ENCODE results near the gene CFAP61. TPM values are rescaled to one million over a fixed set of nuclear protein-coding genes. Genes with fewer than 3 reads are reported as not detected.

CFAP61 gene
- total and polyA plus RNA-seq, 5 donors from 2014 or later, result not detected

- Mint-ChIP-seq H3K4me3 (peak overlapping the region in 2 of 4 donors; percentile 78 to 87), H3K27ac (peak overlapping the region in 2 of 3 donors; percentile 51 to 90), H3K27me3 (peaks cover 8% of the 10 kb centered on the region), H3K4me1 (peaks cover 0 to 9% (median 6%) of the 10 kb centered on the region in 4 donors), H3K36me3 (no peaks in the 10 kb centered on the region), H3K9me3 (no peaks in the 10 kb centered on the region)
- H3K27me3 ChIP-seq (ENCODE audit: control insufficient read depth, insufficient read depth, low read length), result peaks cover 9% of the 10 kb centered on the region
- no peaks in the 10 kb centered on the region for H3K4me1 ChIP-seq (ENCODE audit: control insufficient read depth, insufficient read depth, low read length, poor library complexity, severe bottlenecking)
- ATAC-seq (ENCODE audit: low read depth in 2 of 2) (peak; percentile 34 to 77), DNase-seq (peak in 2 of 3 donors; percentile 22 to 44)
- H3K36me3 ChIP-seq (ENCODE audit: control insufficient read depth, insufficient read depth, low read length), result no peaks in the 10 kb centered on the region
- H3K4me3 ChIP-seq (ENCODE audit: low read depth, low read length), result peak overlapping the region; percentile 43
- H3K9me3 ChIP-seq (ENCODE audit: control insufficient read depth in 2 of 2, low read length in 2 of 2), result no peaks in the 10 kb centered on the region
- H3K27ac ChIP-seq (ENCODE audit: insufficient read depth, low read length, poor library complexity, severe bottlenecking), result no peak overlapping the region
These were observed 31.5 kb downstream of the CFAP61 start for GRCh38 chr20:20083807-20084206.

- Histone ChIP-seq H3K9me3 (ENCODE audit: control insufficient read depth in 2 of 2, low read length in 2 of 2) (no peaks in the 10 kb centered on the region), H3K36me3 (ENCODE audit: control insufficient read depth, insufficient read depth, low read length) (no peaks in the 10 kb centered on the region), H3K27ac (ENCODE audit: insufficient read depth, low read length, poor library complexity, severe bottlenecking) (no peak overlapping the region), H3K4me3 (ENCODE audit: low read depth, low read length) (peak overlapping the region; percentile 43), H3K27me3 (ENCODE audit: control insufficient read depth, insufficient read depth, low read length) (peaks cover 4% of the 10 kb centered on the region), H3K4me1 (ENCODE audit: control insufficient read depth, insufficient read depth, low read length, poor library complexity, severe bottlenecking) (no peaks in the 10 kb centered on the region)
- Mint-ChIP-seq H3K27me3 (peaks cover 4% of the 10 kb centered on the region), H3K4me1 (peaks cover 0 to 9% (median 6%) of the 10 kb centered on the region in 4 donors), H3K9me3 (no peaks in the 10 kb centered on the region), H3K36me3 (no peaks in the 10 kb centered on the region), H3K4me3 (peak overlapping the region in 2 of 4 donors; percentile 78 to 87), H3K27ac (peak overlapping the region in 2 of 3 donors; percentile 51 to 90)
- DNase-seq (no peak), ATAC-seq (ENCODE audit: low read depth in 2 of 2) (no peak)
These were observed 32.0 kb downstream of the CFAP61 start for GRCh38 chr20:20084296-20084752.

GRCh38 chr20:20085071-20085470, 32.7 kb downstream of the CFAP61 start:
- H3K27me3 ChIP-seq (ENCODE audit: control insufficient read depth, insufficient read depth, low read length), result peaks cover 3% of the 10 kb centered on the region
- H3K4me1 ChIP-seq (ENCODE audit: control insufficient read depth, insufficient read depth, low read length, poor library complexity, severe bottlenecking), result no peaks in the 10 kb centered on the region
- Mint-ChIP-seq H3K4me1 (peaks cover 0 to 9% (median 6%) of the 10 kb centered on the region in 4 donors), H3K27me3 (peaks cover 4% of the 10 kb centered on the region), H3K27ac (no peak overlapping the region), H3K36me3 (no peaks in the 10 kb centered on the region), H3K9me3 (no peaks in the 10 kb centered on the region), H3K4me3 (no peak overlapping the region)
- H3K27ac ChIP-seq (ENCODE audit: insufficient read depth, low read length, poor library complexity, severe bottlenecking), result no peak overlapping the region
- ATAC-seq (ENCODE audit: low read depth in 2 of 2) (no peak), DNase-seq (no peak)
- H3K36me3 ChIP-seq (ENCODE audit: control insufficient read depth, insufficient read depth, low read length), result no peaks in the 10 kb centered on the region
- H3K4me3 ChIP-seq (ENCODE audit: low read depth, low read length), result no peak overlapping the region
- H3K9me3 ChIP-seq (ENCODE audit: control insufficient read depth in 2 of 2, low read length in 2 of 2), result no peaks in the 10 kb centered on the region

- Histone ChIP-seq H3K36me3 (ENCODE audit: control insufficient read depth, insufficient read depth, low read length) (no peaks in the 10 kb centered on the region), H3K4me3 (ENCODE audit: low read depth, low read length) (no peak overlapping the region), H3K27ac (ENCODE audit: insufficient read depth, low read length, poor library complexity, severe bottlenecking) (no peak overlapping the region), H3K9me3 (ENCODE audit: control insufficient read depth in 2 of 2, low read length in 2 of 2) (no peaks in the 10 kb centered on the region), H3K4me1 (ENCODE audit: control insufficient read depth, insufficient read depth, low read length, poor library complexity, severe bottlenecking) (no peaks in the 10 kb centered on the region), H3K27me3 (ENCODE audit: control insufficient read depth, insufficient read depth, low read length) (peaks cover 3% of the 10 kb centered on the region)
- Mint-ChIP-seq H3K4me3 (no peak overlapping the region), H3K27me3 (peaks cover 4% of the 10 kb centered on the region), H3K9me3 (no peaks in the 10 kb centered on the region), H3K36me3 (no peaks in the 10 kb centered on the region), H3K4me1 (peaks cover 0 to 9% (median 6%) of the 10 kb centered on the region in 4 donors), H3K27ac (no peak overlapping the region)
- no peak for ATAC-seq (ENCODE audit: low read depth in 2 of 2)
- DNase-seq, result no peak
These were observed 33.5 kb downstream of the CFAP61 start for GRCh38 chr20:20085812-20086211.

GRCh38 chr20:20089018-20089417, 36.7 kb downstream of the CFAP61 start:
- ATAC-seq (ENCODE audit: low read depth in 2 of 2), result no peak
- Mint-ChIP-seq H3K27ac (no peak overlapping the region), H3K27me3 (peaks cover 4% of the 10 kb centered on the region), H3K36me3 (no peaks in the 10 kb centered on the region), H3K9me3 (no peaks in the 10 kb centered on the region), H3K4me1 (peaks cover 0 to 6% (median 3%) of the 10 kb centered on the region in 4 donors), H3K4me3 (no peak overlapping the region)
- Histone ChIP-seq H3K36me3 (ENCODE audit: control insufficient read depth, insufficient read depth, low read length) (no peaks in the 10 kb centered on the region), H3K9me3 (ENCODE audit: control insufficient read depth in 2 of 2, low read length in 2 of 2) (no peaks in the 10 kb centered on the region), H3K27me3 (ENCODE audit: control insufficient read depth, insufficient read depth, low read length) (no peaks in the 10 kb centered on the region), H3K27ac (ENCODE audit: insufficient read depth, low read length, poor library complexity, severe bottlenecking) (no peak overlapping the region), H3K4me3 (ENCODE audit: low read depth, low read length) (no peak overlapping the region), H3K4me1 (ENCODE audit: control insufficient read depth, insufficient read depth, low read length, poor library complexity, severe bottlenecking) (no peaks in the 10 kb centered on the region)
- no peak for DNase-seq

GRCh38 chr20:20089939-20090338, 37.6 kb downstream of the CFAP61 start:
- Histone ChIP-seq H3K36me3 (ENCODE audit: control insufficient read depth, insufficient read depth, low read length) (no peaks in the 10 kb centered on the region), H3K4me3 (ENCODE audit: low read depth, low read length) (no peak overlapping the region), H3K9me3 (ENCODE audit: control insufficient read depth in 2 of 2, low read length in 2 of 2) (no peaks in the 10 kb centered on the region), H3K4me1 (ENCODE audit: control insufficient read depth, insufficient read depth, low read length, poor library complexity, severe bottlenecking) (no peaks in the 10 kb centered on the region), H3K27ac (ENCODE audit: insufficient read depth, low read length, poor library complexity, severe bottlenecking) (no peak overlapping the region), H3K27me3 (ENCODE audit: control insufficient read depth, insufficient read depth, low read length) (no peaks in the 10 kb centered on the region)
- ATAC-seq (ENCODE audit: low read depth in 2 of 2) (no peak), DNase-seq (no peak)
- H3K36me3 Mint-ChIP-seq, result no peaks in the 10 kb centered on the region
- peaks cover 4% of the 10 kb centered on the region for H3K27me3 Mint-ChIP-seq
- H3K27ac Mint-ChIP-seq, result no peak overlapping the region
- H3K4me1 Mint-ChIP-seq, result no peaks in the 10 kb centered on the region
- no peak overlapping the region for H3K4me3 Mint-ChIP-seq
- H3K9me3 Mint-ChIP-seq, result no peaks in the 10 kb centered on the region

GRCh38 chr20:20092827-20093226, 40.5 kb downstream of the CFAP61 start:
- Histone ChIP-seq H3K27ac (ENCODE audit: insufficient read depth, low read length, poor library complexity, severe bottlenecking) (no peak overlapping the region), H3K9me3 (ENCODE audit: control insufficient read depth in 2 of 2, low read length in 2 of 2) (no peaks in the 10 kb centered on the region), H3K27me3 (ENCODE audit: control insufficient read depth, insufficient read depth, low read length) (no peaks in the 10 kb centered on the region), H3K36me3 (ENCODE audit: control insufficient read depth, insufficient read depth, low read length) (no peaks in the 10 kb centered on the region), H3K4me1 (ENCODE audit: control insufficient read depth, insufficient read depth, low read length, poor library complexity, severe bottlenecking) (no peaks in the 10 kb centered on the region), H3K4me3 (ENCODE audit: low read depth, low read length) (no peak overlapping the region)
- Mint-ChIP-seq H3K36me3 (no peaks in the 10 kb centered on the region), H3K27me3 (peaks cover 11% of the 10 kb centered on the region), H3K9me3 (no peaks in the 10 kb centered on the region), H3K4me3 (no peak overlapping the region), H3K4me1 (no peaks in the 10 kb centered on the region), H3K27ac (no peak overlapping the region)
- ATAC-seq (ENCODE audit: low read depth in 2 of 2), result no peak
- no peak for DNase-seq

- no peaks in the 10 kb centered on the region for H3K4me1 ChIP-seq (ENCODE audit: control insufficient read depth, insufficient read depth, low read length, poor library complexity, severe bottlenecking)
- no peaks in the 10 kb centered on the region for H3K27me3 ChIP-seq (ENCODE audit: control insufficient read depth, insufficient read depth, low read length)
- ATAC-seq (ENCODE audit: low read depth in 2 of 2) (no peak), DNase-seq (no peak)
- no peaks in the 10 kb centered on the region for H3K9me3 ChIP-seq (ENCODE audit: control insufficient read depth in 2 of 2, low read length in 2 of 2)
- Mint-ChIP-seq H3K4me3 (no peak overlapping the region), H3K9me3 (no peaks in the 10 kb centered on the region), H3K36me3 (no peaks in the 10 kb centered on the region), H3K27me3 (peaks cover 14% of the 10 kb centered on the region), H3K27ac (no peak overlapping the region), H3K4me1 (no peaks in the 10 kb centered on the region)
- H3K4me3 ChIP-seq (ENCODE audit: low read depth, low read length), result no peak overlapping the region
- no peak overlapping the region for H3K27ac ChIP-seq (ENCODE audit: insufficient read depth, low read length, poor library complexity, severe bottlenecking)
- H3K36me3 ChIP-seq (ENCODE audit: control insufficient read depth, insufficient read depth, low read length), result no peaks in the 10 kb centered on the region
These were observed 42.1 kb downstream of the CFAP61 start for GRCh38 chr20:20094410-20094809.
